HG02678 (cell line): ENCODE measurements around the gene NUP98.
"Not testable (repeated sequence)": the region's sequence is repeated elsewhere in the genome, so short reads cannot be mapped to it uniquely, and the experiment has no call there.

Experiments
- ATAC-seq: cut with Tn5 transposase; IDR thresholded peaks from one replicate; pipeline ENCODE4 v1.9.1; 2021; ENCODE audit warnings: mild to moderate bottlenecking, moderate library complexity; ENCODE audit not compliant: unreplicated experiment

Gene NUP98

GRCh38 chr11:3645552-3645951 lies 151.8 kb downstream of the NUP98 start:
- no peak for ATAC-seq

- ATAC-seq, result no peak
These were observed 152.5 kb downstream of the NUP98 start, which contains the start of gene ART1 for GRCh38 chr11:3644817-3645235. ART1 (plus strand) TSS chr11:3645128; CDS start chr11:3659214, 14,086 bp downstream.

DNA sequence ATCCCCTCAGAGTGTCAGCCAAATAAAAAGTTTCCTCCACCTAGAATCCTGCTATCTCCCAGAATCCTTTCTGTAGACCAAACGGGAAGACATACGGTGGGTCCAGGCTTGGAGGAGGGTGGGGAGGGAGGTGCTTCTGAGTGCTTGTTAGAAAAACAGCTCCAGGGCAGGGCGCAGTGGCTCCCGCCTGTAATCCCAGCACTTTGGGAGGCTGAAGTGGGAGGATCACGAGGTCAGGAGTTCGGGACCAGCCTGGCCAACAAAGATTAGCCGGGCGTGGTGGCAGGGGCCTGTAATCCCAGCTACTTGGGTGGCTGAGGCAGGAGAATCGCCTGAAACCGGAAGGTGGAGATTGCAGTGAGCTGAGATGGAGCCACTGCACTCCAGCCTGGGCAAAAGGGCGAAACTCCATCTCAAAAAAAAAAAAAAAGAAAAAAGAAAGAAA lies 154.2 kb downstream of the NUP98 start:
- not testable (repeated sequence) for ATAC-seq

- ATAC-seq, result no peak
These were observed 155.0 kb downstream of the NUP98 start for GRCh38 chr11:3642071-3642951.

DNA sequence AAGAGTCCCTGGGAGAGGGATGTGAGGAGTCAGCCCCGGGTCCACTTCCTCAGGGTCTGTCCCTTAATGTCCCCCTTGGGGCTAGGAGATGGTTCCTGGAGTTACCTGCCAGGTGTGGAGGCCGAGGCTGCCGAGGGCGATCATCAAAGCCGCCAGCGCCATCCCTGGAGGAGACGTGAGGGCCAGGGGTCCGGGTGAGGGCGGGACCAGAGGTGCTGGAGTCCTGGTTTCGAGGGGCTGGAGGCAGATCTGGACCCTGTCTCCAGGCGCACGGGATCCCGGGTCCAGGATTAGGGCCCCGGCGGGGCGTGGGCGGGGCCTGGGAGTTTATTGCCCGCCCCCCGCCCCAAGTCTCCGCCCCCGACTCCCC lies 155.7 kb downstream of the NUP98 start, which contains the start of gene ART5:
ART5 (minus strand) TSS at position 292 of the 370 bp plus-strand sequence; CDS start at position 162, 130 bp downstream.
- no peak for ATAC-seq

DNA sequence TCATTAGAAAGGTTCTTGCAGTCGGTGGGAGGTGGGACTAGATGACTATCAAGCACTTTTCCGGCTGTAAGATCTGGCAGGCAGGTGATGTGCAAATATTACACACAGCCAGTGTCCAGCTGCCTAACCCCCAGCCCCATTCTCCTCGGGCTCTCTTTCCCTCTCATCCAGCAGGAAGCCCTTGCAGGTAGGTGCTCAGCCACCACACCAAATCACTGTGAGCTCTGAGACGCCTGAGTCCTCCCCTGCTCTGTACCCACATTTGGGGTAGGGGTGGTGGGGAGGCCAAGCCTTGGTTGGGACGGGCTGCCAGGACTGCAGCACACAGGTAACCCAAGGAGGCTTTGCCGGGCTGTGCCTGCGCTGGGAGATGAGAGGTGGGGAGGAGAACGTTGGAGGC lies 156.2 kb downstream of the NUP98 start:
- ATAC-seq, result no peak

DNA sequence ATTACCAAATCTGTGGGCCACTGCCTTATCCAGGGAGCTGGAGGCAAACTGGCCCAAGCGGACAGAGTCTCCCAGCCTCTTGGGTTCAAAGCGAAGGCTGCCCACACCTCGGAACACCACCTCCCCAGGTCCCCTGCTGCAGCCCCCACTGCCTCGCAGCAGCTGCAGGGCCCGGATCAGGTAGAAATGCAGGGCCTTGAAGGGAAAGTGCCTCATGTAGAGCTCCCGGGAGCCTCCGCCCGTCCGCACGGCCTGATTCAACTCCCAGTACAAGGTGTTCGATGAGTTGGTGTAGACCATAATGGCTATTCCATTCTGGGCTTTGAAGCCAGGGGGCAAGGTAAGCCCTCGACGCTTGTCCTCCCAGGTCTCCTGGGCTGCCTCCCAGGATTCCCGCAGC lies 157.5 kb downstream of the NUP98 start:
- no peak for ATAC-seq

- no peak for ATAC-seq
These were observed 158.8 kb downstream of the NUP98 start for GRCh38 chr11:3638513-3638912.

GRCh38 chr11:3637201-3637600 lies 160.2 kb downstream of the NUP98 start:
- ATAC-seq, result no peak

DNA sequence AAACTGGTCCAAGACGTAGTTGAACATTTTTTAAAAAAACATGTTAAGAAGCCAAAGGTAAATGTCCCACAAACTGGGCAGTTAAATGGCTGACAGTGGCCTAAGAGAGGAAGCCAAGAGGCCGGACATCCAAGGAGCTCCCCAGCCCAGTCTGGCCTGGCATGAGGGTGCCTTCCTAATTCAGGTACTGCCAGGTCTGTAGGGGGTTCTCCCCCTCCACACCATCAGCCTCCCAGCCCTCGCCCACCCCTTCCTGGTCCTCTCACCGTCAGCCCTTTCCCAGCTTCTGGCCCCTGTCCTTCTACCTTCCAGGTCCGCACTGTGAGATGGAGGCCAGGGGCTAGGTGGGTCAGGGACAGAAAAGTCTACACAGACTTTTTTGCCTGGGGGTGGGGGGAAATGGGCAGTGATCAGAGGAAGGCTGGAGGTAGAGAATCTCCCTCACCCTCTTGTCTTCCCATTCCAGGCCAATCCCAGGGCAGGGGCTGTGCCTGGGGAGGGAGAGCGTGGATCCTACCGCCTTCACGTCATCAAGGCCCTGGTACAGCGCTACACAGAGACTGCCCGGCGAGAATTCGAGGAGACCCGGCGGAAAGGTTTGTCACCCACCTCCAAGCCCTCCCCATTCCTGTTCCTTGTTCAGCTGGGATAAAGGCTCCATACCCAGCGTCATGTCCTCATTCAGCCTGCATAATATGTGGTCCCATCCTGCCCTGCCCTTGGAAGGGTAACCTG lies 161.5 kb downstream of the NUP98 start:
- no peak for ATAC-seq

DNA sequence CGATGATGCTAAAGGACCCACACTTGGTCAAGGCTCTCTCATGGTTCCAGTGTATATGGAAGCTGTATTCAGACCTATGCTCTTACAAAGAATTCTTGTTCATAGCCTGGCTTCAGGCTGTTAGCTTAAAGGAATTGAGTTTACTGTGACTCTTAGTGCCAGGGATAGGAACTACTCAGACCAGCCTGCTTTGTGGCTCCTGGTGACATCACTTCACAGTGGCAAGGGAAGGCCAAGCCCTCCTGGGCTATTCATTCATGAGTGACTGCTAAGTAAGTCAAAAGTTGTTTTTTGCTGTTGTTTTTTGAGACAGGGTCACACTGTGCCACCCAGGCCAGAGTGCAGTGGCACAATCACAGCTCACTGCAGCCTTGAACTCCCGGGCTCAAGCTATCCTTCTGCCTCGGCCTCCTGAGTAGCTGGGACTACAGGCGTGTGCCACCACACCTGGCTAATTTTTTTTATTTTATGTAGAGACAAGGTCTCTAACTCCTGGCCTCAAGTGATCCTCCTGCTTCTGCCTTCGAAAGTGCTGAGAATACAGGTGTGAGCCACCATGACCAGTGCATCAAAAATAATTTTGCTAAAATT lies 165.2 kb downstream of the NUP98 start:
- ATAC-seq, result no peak

GRCh38 chr11:3631331-3631730 lies 166.0 kb downstream of the NUP98 start:
- ATAC-seq, result no peak

GRCh38 chr11:3627291-3627690 lies 170.1 kb downstream of the NUP98 start:
- no peak for ATAC-seq

GRCh38 chr11:3626250-3626960 lies 170.9 kb downstream of the NUP98 start:
- ATAC-seq, result no peak
